RPMI8226 (cell line): ENCODE data around the gene NME2.
"Not testable (repeated sequence)": the region's sequence is repeated elsewhere in the genome, so short reads cannot be mapped to it uniquely, and the experiment has no call there.

Experiments
- DNase-seq: peaks from one replicate; pipeline ENCODE4 v3.0.0-alpha.2; 2015

The NME2 gene

DNA sequence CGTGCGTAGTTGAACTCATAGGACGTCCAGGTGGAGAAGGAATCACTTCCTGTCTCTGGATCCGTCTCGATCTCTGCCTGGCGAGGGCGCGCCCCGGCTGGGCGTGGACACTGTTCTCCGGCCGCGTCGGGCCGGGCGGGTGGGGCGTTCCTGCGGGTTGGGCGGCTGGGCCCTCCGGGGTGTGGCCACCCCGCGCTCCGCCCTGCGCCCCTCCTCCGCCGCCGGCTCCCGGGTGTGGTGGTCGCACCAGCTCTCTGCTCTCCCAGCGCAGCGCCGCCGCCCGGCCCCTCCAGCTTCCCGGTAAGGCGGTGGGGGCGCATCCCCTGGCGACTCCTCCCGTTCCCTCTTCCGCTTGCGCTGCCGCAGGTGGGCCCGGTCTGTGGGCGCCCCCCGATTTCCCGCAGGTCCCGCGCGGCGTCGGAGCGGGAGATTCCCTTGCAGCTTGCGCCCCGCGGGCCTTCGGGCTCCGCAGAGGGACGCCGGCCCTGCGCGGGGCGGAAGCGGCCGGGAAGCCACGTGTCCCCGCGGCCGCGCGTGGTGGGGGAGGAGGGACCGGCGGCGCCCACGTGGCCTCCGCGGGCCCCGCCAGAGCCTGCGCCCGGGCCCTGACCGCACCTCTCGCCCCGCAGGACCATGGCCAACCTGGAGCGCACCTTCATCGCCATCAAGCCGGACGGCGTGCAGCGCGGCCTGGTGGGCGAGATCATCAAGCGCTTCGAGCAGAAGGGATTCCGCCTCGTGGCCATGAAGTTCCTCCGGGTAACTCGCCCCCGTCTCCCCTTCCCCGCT lies at the start of gene NME2:
Gene NME2 (plus strand): TSS at position 214 of the 789 bp plus-strand sequence. CDS start 420 bp downstream, at position 634.
- DNase-seq: peak; percentile 91

- peak; percentile 87 for DNase-seq
Observed at GRCh38 chr17:51118330-51119195, 47.6 kb upstream of the NME2 start.

- DNase-seq: peak; percentile 61
Observed at GRCh38 chr17:51119415-51120356, 46.5 kb upstream of the NME2 start.

DNA sequence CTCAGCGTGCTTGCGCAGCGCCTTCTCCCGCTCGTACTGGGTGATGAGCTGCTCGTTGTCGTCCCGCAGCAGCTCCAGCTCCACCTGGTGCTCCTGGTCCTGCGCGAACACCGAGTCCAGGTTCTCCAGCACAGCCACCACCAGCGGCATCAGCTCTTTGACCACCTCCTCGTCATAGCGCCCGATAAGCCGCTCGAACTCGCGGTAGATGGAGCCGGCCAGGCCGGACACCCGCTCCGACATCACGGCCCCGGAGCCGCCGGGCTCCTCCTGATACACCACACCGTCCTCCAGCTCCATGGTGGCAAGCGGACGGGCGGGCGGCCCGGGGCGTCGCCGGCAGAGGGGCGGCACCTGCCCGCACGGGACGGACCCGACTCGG lies 45.9 kb upstream of the NME2 start:
- peak; percentile 61 for DNase-seq

DNA sequence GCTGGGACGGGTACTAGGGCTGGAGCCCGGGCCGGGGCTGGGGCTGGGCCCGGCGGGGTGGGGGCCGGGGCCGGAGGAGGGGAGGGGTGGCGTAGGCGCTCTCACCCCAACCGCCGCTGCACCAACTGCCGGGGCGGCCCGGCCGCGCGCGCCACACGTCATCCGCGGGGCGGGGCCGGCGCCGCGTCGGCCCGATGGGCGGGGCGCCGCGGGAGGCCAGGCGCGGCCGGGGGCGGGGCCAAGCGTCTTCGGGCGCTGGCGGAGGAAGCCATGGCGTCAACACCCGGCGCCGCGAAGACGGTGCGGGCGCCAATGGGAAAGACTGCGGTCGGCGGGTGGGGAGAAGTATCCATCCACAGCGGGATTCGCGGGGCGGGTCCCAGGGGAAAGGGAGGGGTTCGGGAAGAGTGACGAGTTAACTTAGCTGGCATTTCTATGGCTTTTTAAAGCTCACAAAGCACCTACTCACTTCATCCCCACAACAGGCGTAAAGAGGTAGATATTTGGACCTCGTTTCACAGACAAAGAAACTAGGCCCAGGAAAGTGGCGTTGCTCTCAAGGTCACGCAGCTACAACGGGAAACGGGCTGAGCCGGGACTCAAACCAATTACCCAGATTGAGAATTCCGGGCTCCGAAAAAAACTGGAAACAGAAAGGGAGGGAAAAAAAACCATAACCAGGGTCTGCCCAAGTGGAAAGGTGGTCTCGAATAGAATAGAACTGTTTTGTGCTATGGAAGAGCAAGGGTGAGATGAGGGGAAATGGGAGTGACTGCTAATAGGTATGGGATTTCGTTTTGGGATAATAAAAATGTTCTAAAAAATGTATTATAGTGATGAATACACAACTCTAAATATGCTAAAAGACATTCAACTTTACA lies 45.2 kb upstream of the NME2 start, which contains the start of gene SPAG9:
Gene SPAG9 (minus strand): TSS at position 130 of the 881 bp plus-strand sequence. CDS start 212 bp downstream, outside the sequence.
- DNase-seq: peak; percentile 97

- peak; percentile 73 for DNase-seq
Observed at GRCh38 chr17:51121620-51122472, 44.4 kb upstream of the NME2 start.

DNA sequence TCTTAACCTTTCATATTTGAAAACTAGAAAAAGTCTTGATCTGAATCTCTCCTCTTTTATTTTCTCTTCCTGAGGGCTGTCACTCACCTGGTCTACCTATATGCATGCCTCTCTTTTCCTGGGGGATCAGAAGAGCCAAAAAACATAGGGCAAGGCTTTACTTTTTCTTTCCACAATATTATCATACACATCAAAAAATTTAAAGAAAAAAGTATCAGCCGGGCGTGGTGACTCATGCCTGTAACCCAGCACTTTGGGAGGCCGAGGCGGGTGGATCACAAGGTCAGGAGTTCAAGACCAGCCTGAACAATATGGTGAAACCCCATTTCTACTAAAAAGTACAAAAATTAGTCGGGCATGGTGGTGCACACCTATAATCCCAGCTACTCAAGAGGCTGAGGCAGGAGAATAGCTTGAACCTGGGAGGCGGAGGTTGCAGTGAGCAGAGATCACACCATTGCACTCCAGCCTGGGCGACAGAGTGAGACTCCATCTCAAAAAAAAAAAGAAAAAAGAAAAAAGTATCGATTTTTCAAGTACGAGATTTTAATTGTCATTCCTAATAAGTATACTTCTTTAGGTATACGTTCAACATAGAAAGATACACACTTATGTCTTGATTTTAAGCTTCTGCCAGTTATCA lies 43.6 kb upstream of the NME2 start:
- DNase-seq: not testable (repeated sequence)

- no peak for DNase-seq
Observed at GRCh38 chr17:51124640-51125503, 41.3 kb upstream of the NME2 start.

GRCh38 chr17:51128076-51128475 lies 38.1 kb upstream of the NME2 start:
- DNase-seq: peak; percentile 48

- DNase-seq: no peak
Observed at GRCh38 chr17:51132964-51133319, 33.3 kb upstream of the NME2 start.

GRCh38 chr17:51133365-51133764 lies 32.8 kb upstream of the NME2 start:
- DNase-seq: no peak

DNA sequence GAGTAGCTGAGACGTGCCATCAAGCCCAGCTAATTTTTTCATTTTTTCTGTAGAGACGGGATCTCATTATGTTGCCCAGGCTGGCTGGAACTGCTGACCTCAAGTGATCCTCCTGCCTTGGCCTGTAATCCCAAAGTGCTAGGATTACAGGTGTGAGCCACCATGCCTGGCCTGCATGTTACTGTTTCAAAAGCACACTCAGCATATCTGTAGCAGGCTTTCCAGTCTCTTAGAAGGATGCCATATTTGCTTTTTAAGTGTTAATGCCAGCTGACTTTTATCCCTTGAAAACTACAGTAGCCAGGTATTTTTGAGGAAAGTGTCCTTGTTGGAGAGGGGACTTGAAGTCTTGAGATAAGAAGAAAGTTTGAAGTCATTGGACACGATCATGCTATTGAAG lies 30.3 kb upstream of the NME2 start:
- DNase-seq: no peak

DNA sequence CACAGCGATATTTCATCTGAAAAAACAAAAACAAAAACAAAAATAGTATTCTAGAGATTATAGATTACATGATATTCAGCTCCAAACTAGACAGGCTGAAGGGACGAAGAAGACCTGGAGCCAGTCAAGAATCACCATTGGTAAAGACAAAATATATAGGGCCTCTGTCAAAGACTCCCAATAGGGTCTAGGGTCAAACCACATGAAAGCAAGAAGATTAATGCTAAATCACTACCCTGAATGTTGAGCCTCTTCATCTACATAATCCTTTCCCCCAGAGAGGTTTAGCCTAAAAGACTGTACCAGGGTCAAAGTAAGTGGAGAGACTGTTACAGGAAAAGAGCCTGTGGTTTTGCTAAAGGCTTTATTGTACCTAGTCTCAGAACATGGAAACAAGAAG lies 23.6 kb upstream of the NME2 start:
- DNase-seq: no peak

DNA sequence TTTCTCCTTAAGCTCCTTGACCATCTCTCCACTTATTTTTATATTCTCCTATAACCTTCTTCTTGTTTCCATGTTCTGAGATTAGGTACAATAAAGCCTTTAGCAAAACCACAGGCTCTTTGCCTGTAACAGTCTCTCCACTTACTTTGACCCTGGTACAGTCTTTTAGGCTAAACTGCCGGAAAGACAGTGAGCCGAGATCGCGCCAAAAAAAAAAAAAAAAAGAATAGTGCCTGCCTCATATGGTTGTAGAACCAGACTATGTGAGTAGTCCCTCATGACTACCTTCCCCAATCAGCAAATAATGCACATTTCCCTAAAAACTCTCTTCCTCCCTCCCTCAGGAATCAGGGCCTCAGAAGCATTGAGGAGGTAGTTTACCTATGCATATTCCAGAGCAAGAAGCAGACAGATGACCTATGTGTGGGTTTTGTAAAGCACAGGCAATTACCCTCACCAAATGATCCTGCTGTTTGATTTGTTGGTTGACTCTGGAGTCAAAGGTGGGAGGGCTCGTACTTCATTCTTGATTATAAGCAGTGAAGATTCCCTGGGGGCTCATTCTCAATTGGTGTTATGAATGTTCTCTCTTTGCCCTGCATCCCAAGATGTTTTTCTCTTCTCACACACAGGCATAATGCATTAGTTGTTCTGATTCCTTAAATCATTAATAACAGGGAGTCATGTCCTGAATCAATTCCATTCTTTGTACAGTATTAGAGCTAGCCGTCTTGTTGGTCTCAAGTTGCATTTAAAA lies 21.8 kb upstream of the NME2 start:
- no peak for DNase-seq

DNA sequence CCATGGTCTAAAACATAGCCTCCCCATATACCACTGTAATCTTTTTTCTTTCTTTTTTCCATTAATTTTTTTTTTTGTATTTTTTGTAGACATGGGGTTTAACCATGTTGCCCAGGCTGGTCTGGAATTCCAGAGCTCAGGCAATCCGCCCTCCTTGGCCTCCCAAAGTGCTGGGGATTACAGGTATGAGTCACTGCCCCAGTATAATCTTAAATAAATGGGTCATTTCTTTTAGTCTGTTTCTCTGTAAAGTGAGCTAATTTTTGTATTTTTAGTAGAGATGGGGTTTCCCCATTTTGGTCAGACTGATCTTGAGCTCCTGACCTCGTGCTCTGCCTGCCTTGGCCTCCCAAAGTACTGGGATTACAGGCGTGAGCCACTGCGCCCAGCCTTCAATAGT lies 18.6 kb upstream of the NME2 start:
- DNase-seq: no peak

DNA sequence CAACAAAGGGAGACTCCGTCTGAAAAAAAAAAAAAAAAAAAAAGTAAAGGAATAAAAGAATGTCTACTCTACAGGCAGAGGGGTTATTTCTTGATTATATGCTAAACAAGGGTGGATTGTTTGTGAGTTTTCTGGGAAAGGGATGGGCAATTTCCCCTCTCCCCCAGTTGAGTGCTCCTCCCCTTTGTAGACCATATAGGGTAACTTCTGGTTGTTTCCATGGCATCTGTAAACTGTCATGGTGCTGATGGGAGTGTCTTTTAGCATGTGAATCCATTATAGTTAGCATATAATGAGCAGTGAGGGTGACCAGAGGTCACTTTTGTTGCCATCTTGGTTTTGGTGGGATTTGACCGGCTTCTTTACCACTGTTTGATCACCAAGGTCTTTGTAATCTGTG lies 17.0 kb upstream of the NME2 start:
- no peak for DNase-seq

DNA sequence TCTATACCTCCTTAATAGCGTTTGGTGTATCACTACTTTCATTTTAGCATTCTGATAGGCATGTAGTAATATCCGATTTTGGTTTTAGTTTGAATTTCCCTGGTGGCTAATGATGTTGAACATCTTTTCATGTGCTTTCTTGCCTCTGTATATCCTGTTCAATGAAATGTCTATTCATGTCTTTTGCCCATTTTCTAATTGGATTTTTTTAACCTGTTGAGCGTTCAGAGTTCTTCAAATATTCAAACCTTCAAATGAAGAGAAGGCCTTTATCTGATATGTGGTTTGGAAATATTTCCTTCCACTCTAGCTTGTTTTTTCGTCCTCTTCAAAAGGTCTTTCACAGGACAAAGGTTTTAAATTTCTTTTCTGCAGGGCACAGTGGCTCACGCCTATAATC lies 15.3 kb upstream of the NME2 start:
- DNase-seq: no peak

DNA sequence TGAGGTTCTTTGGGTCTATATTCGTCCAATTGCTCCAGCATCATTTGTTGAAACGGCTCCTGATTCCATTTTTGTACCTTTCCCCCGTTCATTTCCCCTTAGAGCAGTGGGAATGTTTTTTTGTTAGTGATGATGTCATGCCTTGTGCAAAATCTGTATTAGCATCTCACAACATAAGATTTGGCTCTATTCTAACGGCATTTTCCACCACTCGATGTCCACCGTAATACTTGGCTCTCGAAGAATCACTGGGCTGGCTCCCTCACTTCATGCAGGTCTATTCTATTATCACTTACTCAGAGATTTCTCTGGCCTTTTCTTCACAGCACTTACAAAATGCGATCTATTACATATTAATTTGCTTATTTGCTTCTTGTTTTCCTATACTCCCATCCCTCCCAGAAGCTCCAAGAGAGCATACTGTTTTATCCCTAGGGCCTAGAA lies 13.4 kb upstream of the NME2 start:
- DNase-seq: no peak
